Left lobe of liver (tissue), 2 donors: ENCODE data around the gene TRIP6. TPM values are rescaled to one million over a fixed set of nuclear protein-coding genes. Genes with fewer than 3 reads are reported as not detected.

Source experiments
- ATAC-seq: fragments of 200-7000 bp; cut with Tn5 transposase; one replicate; pipeline ENCODE4 v1.9.1; 2020; ENCODE audit warnings: mild to moderate bottlenecking, moderate library complexity
- DNase-seq: peaks from one replicate; pipeline ENCODE4 v3.0.0-alpha.2; 2020; ENCODE audit warnings: low spot score
- total RNA-seq: library from RNA; stranded (reverse); gene quantifications from one replicate; pipeline ENCODE4 v1.2.1, GENCODE V29; 2021
- donor health status: DM: no; HTN: no; CAD: no; lungs with moderate emphysema.
- donor health status: DM: no; HTN: yes; CAD: no.

Gene TRIP6
- total RNA-seq, 1 donor from 2014 or later = 24.6 TPM

- no peak for ATAC-seq
These were observed 6.6 kb downstream of the TRIP6 start for GRCh38 chr7:100873599-100874299.

GRCh38 chr7:100874300-100874576, 7.1 kb downstream of the TRIP6 start:
- DNase-seq = no peak
- no peak for ATAC-seq

More at GRCh38 chr7:100873599-100874299, 6.6 kb downstream of the TRIP6 start:
- no peak for DNase-seq

GRCh38 chr7:100874577-100875355, 7.6 kb downstream of the TRIP6 start, which contains the start of gene SRRT:
SRRT (plus strand) TSS chr7:100875103; CDS start chr7:100875591, 488 bp downstream.
- DNase-seq = peak; percentile 99

GRCh38 chr7:100875356-100875751, 8.2 kb downstream of the TRIP6 start:
- ATAC-seq = peak; percentile 52
- DNase-seq = no peak

More at GRCh38 chr7:100874577-100875355, 7.6 kb downstream of the TRIP6 start, which contains the start of gene SRRT:
- peak; percentile 95 for ATAC-seq

- no peak for ATAC-seq
- no peak for DNase-seq
These were observed 10.8 kb downstream of the TRIP6 start for GRCh38 chr7:100878013-100878412.

- DNase-seq (no peak), ATAC-seq (no peak)
These were observed 11.5 kb downstream of the TRIP6 start for GRCh38 chr7:100878685-100879084.

GRCh38 chr7:100879685-100880261, 12.6 kb downstream of the TRIP6 start:
- no peak for ATAC-seq

GRCh38 chr7:100880645-100881044, 13.5 kb downstream of the TRIP6 start:
- no peak for ATAC-seq
- no peak for DNase-seq

More at GRCh38 chr7:100879685-100880261, 12.6 kb downstream of the TRIP6 start:
- DNase-seq = no peak

GRCh38 chr7:100881136-100881535, 13.9 kb downstream of the TRIP6 start:
- DNase-seq (no peak), ATAC-seq (no peak)

- DNase-seq (no peak), ATAC-seq (no peak)
These were observed 15.0 kb downstream of the TRIP6 start for GRCh38 chr7:100882201-100882600.

- ATAC-seq = no peak
- no peak for DNase-seq
These were observed 15.8 kb downstream of the TRIP6 start for GRCh38 chr7:100882785-100883526.

GRCh38 chr7:100884736-100885439, 17.7 kb downstream of the TRIP6 start:
- ATAC-seq (no peak), DNase-seq (no peak)

- no peak for ATAC-seq
These were observed 18.4 kb downstream of the TRIP6 start for GRCh38 chr7:100885440-100886141.

GRCh38 chr7:100886142-100886935, 19.2 kb downstream of the TRIP6 start:
- ATAC-seq = no peak

More at GRCh38 chr7:100885440-100886141, 18.4 kb downstream of the TRIP6 start:
- no peak for DNase-seq

GRCh38 chr7:100886936-100887515, 19.8 kb downstream of the TRIP6 start:
- DNase-seq (no peak), ATAC-seq (no peak)

More at GRCh38 chr7:100886142-100886935, 19.2 kb downstream of the TRIP6 start:
- no peak for DNase-seq

GRCh38 chr7:100887516-100888290, 20.5 kb downstream of the TRIP6 start:
- ATAC-seq (no peak), DNase-seq (no peak)

- no peak for DNase-seq
- peak; percentile 1 for ATAC-seq
These were observed 21.3 kb downstream of the TRIP6 start for GRCh38 chr7:100888291-100888987.
